ENCODE results near the gene RPL18A. TPM values are rescaled to one million over a fixed set of nuclear protein-coding genes. Genes with fewer than 3 reads are reported as not detected.

RPL18A gene
- total RNA-seq, 4 donors from 2014 or later = 649 to 2,637 (median 1,942) TPM

DNA sequence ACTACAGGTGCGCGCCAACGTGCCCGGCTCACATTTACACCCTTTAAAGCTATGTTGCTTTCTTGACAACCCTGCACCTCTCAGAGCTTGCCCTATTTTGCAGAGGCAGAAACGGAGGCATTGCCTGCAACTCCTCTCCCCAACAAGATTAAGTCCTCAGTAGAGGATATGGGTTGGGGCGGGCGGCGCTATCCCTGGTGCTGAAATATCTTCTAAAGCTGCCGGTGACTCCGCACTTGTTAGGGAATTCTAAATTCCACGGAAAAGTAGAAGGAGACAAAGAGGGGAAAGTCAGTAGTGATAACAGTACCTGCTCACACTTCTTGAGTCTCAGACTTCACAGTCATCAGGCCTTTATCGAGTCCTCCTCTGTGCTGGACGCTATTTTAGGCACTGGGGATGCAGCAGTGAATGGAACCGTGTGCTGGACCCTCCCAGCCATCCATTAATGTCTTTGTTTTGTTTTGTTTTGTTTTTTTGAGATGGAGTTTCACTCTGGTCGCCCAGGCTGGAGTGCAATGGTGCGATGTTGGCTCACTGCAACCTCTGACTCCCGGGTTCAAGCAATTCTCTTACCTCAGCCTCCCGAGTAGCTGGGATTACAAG, 30.0 kb downstream of the RPL18A start:
- Histone ChIP-seq H3K4me1 (no peaks in the 10 kb centered on the region), H3K4me3 (no peak overlapping the region), H3K27ac (no peak overlapping the region), H3K27me3 (no peaks in the 10 kb centered on the region), H3K36me3 (no peaks in the 10 kb centered on the region), H3K9me3 (no peaks in the 10 kb centered on the region)
- no peak for DNase-seq
- intact Hi-C loops (cut with DNase I; ENCODE audit: low total_unique reads) = no loop called here
- TF ChIP-seq, protein P1, sequence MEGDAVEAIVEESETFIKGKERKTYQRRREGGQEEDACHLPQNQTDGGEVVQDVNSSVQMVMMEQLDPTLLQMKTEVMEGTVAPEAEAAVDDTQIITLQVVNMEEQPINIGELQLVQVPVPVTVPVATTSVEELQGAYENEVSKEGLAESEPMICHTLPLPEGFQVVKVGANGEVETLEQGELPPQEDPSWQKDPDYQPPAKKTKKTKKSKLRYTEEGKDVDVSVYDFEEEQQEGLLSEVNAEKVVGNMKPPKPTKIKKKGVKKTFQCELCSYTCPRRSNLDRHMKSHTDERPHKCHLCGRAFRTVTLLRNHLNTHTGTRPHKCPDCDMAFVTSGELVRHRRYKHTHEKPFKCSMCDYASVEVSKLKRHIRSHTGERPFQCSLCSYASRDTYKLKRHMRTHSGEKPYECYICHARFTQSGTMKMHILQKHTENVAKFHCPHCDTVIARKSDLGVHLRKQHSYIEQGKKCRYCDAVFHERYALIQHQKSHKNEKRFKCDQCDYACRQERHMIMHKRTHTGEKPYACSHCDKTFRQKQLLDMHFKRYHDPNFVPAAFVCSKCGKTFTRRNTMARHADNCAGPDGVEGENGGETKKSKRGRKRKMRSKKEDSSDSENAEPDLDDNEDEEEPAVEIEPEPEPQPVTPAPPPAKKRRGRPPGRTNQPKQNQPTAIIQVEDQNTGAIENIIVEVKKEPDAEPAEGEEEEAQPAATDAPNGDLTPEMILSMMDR (IDR thresholded peaks at IDR 0.05) = no peak
- no peak for TF ChIP-seq POLR2A (IDR thresholded peaks at IDR 0.05)

DNA sequence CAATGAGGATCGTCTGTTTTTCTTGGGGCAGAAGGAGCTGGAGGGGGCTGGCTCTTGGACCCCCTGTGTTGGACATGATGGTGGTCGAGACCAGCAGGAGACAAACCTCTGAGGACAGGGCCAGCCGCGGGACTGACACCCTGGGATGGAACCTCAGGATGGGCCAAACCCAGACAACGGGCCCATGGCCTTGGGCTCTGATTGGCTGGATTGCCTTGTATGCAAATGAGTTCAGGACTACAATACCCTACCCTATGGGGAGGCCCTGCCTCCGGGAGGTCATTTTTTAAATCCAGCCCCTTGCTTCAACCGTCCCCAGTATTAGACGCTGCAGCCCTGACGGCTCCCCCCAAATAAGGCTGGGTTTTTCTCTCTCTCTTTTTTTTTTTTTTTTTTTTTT, 34.1 kb downstream of the RPL18A start:
- H3K36me3 ChIP-seq = no peaks in the 10 kb centered on the region
- DNase-seq = no peak
- TF ChIP-seq, protein P1 (IDR thresholded peaks at IDR 0.05) = no peak
- no peak for TF ChIP-seq POLR2A (IDR thresholded peaks at IDR 0.05)
- H3K4me3 ChIP-seq = no peak overlapping the region
- intact Hi-C loops (cut with DNase I; ENCODE audit: low total_unique reads) = no loop called here
- no peaks in the 10 kb centered on the region for H3K9me3 ChIP-seq
- H3K27ac ChIP-seq = no peak overlapping the region
- no peaks in the 10 kb centered on the region for H3K4me1 ChIP-seq
- H3K27me3 ChIP-seq = no peaks in the 10 kb centered on the region

DNA sequence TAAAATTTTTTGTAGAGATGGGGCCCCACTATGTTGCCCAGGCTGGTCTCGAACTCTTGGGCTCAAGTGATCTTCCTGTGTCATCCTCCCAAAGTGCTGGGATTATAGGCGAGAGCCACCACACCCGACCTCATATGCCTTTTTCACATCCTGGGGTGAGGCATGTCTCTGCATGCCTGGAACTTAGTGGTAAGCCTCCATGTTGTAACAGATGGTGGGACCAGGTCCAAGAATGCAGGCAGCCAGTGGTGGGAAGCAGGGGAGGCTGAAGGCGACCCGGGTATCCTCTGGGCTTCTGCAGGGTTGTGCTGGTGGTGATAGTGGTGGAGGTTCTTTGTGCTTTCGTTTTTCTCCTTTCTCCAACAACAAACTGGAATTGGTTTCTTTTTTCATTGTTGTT, 43.0 kb downstream of the RPL18A start:
- intact Hi-C loops (cut with DNase I; ENCODE audit: low total_unique reads) = no loop called here
- no peaks in the 10 kb centered on the region for H3K27me3 ChIP-seq

DNA sequence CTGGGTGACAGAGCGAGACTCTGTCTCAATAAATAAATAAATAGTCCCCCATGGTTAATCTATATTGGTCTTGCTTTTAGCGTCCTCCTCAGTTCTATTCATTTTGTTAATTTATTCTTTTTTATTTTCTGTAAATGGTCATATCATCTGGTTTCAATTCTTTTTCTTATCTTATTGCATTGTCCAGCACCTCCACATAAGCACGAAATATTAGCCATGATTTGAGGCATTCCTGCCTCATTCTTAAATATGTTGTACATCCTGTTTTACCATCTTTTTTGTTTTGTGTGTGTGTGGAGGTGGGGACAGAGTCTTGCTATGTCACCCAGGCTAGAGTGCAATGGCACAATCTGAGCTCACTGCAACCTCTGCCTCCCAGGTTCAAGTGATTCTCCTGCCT, 48.5 kb downstream of the RPL18A start:
- H3K36me3 ChIP-seq = no peaks in the 10 kb centered on the region
- intact Hi-C loops (cut with DNase I; ENCODE audit: low total_unique reads) = no loop called here
- H3K27me3 ChIP-seq = no peaks in the 10 kb centered on the region
- no peaks in the 10 kb centered on the region for H3K4me1 ChIP-seq
- TF ChIP-seq, protein P1 (IDR thresholded peaks at IDR 0.05) = no peak
- no peak for TF ChIP-seq POLR2A (IDR thresholded peaks at IDR 0.05)
- peaks cover 0 to 6% of the 10 kb centered on the region in 2 donors for H3K9me3 ChIP-seq
- no peak overlapping the region for H3K27ac ChIP-seq
- no peak for DNase-seq
- H3K4me3 ChIP-seq = no peak overlapping the region

More for the DNA sequence above, 43.0 kb downstream of the RPL18A start:
- no peak overlapping the region for H3K4me3 ChIP-seq
- H3K27ac ChIP-seq = no peak overlapping the region
- TF ChIP-seq, protein P1 (IDR thresholded peaks at IDR 0.05) = no peak
- H3K4me1 ChIP-seq = no peaks in the 10 kb centered on the region
- H3K36me3 ChIP-seq = no peaks in the 10 kb centered on the region
- no peaks in the 10 kb centered on the region for H3K9me3 ChIP-seq
- no peak for DNase-seq

DNA sequence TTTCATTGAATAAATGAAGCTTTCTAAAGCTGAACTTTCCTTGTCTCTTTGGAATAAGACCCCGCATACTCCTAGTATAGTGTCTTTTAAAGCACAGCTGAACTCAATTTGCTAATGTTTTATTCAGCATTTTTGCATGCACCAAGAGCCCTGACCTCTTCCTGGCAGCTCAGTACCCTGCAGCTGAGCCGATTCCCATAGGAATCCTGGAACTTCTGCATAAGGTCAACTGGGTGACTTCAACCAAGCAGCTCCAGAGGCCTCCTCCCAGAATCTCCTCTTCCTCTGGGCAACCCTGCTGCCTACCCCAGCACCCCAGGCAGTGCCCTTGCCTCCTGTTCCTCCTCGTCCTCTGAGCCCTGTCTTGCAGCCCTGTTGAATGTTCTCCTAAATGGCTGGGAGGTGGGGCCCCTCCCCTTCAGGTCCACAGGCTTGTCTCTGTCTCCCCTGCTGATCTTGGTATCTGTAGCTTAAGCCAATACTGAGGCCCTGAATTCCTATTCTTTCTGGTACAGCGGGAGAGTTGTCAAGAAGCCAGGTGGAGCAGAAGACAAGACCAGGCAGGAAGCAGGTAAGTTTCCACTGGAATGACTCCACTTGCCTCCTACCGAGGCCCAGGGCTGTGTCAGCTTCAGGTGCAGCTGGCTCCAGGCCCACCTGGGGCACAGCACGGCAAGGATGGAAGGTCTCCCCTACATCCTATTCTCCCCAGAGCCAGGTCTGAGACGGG, 49.5 kb downstream of the RPL18A start:
- no peak for TF ChIP-seq POLR2A (IDR thresholded peaks at IDR 0.05)
- TF ChIP-seq, protein P1 (IDR thresholded peaks at IDR 0.05) = no peak
- Histone ChIP-seq H3K4me1 (no peaks in the 10 kb centered on the region), H3K27ac (no peak overlapping the region), H3K27me3 (no peaks in the 10 kb centered on the region), H3K9me3 (peaks cover 0 to 6% of the 10 kb centered on the region in 2 donors), H3K4me3 (no peak overlapping the region), H3K36me3 (no peaks in the 10 kb centered on the region)
- DNase-seq = no peak
- intact Hi-C loops (cut with DNase I; ENCODE audit: low total_unique reads) = no loop called here
